Endodermal cell (in vitro differentiated cells): ENCODE measurements around the gene EGFLAM. TPM values are rescaled to one million over a fixed set of nuclear protein-coding genes. Genes with fewer than 3 reads are reported as not detected.

Experiments used
- DNase-seq: peaks from one replicate; pipeline ENCODE4 v3.0.0-alpha.2; 2017
- H3K27ac ChIP-seq: 2 replicates; pipeline ENCODE4 v1.5.1; 2013; ENCODE audit warnings: mild to moderate bottlenecking, low read depth, low read length, moderate library complexity
- H3K27me3 ChIP-seq: 2 replicates; pipeline ENCODE4 v1.6.1; 2013; ENCODE audit warnings: mild to moderate bottlenecking, low read length, moderate library complexity; ENCODE audit not compliant: insufficient read depth, control insufficient read depth, poor library complexity, severe bottlenecking
- H3K36me3 ChIP-seq: 2 replicates; pipeline ENCODE4 v1.7.0; 2013; ENCODE audit warnings: mild to moderate bottlenecking, low read length, moderate library complexity; ENCODE audit not compliant: control insufficient read depth, insufficient read depth
- H3K4me1 ChIP-seq: one replicate; pipeline ENCODE4 v1.7.0; 2013; ENCODE audit warnings: low read length; ENCODE audit not compliant: control insufficient read depth, insufficient read depth
- H3K4me3 ChIP-seq: 2 replicates; pipeline ENCODE4 v1.5.1; 2013; ENCODE audit warnings: mild to moderate bottlenecking, low read length, moderate library complexity
- H3K9ac ChIP-seq: 2 replicates; pipeline ENCODE4 v1.6.1; 2013; ENCODE audit warnings: mild to moderate bottlenecking, low read length, moderate library complexity; ENCODE audit not compliant: poor library complexity, severe bottlenecking; ENCODE audit errors: extremely low read depth
- H3K9me3 ChIP-seq: 2 replicates; pipeline ENCODE4 v1.6.1; 2013; ENCODE audit warnings: mild to moderate bottlenecking, low read length, moderate library complexity; ENCODE audit not compliant: control insufficient read depth
- H3K27ac Mint-ChIP-seq: 2 replicates; pipeline ENCODE4 v1.8.0; 2020; ENCODE audit warnings: mixed read lengths
- H3K27me3 Mint-ChIP-seq: 2 replicates; pipeline ENCODE4 v1.8.0; 2021; ENCODE audit warnings: mild to moderate bottlenecking, mixed read lengths; ENCODE audit not compliant: insufficient read depth
- H3K36me3 Mint-ChIP-seq: 2 replicates; pipeline ENCODE4 v1.8.0; 2020; ENCODE audit warnings: low read depth, mixed read lengths
- H3K4me1 Mint-ChIP-seq: 2 replicates; pipeline ENCODE4 v1.8.0; 2020; ENCODE audit warnings: mixed read lengths
- H3K4me3 Mint-ChIP-seq: 2 replicates; pipeline ENCODE4 v1.8.0; 2020; ENCODE audit warnings: mild to moderate bottlenecking, moderate library complexity, mixed read lengths
- H3K9me3 Mint-ChIP-seq: 2 replicates; pipeline ENCODE4 v1.8.0; 2020; ENCODE audit warnings: mild to moderate bottlenecking, mixed read lengths
- WGBS, 2 experiments: methylation state at CpG; one replicate each; pipeline versions ENCODE4 v1.1.5 to v1.1.7; 2013; ENCODE audit warnings: missing lambda C conversion rate in 2 of 2, mixed read lengths in 1 of 2; ENCODE audit not compliant: insufficient coverage in 1 of 2, insufficient read length in 1 of 2; 5-methylcytosine and 5-hydroxymethylcytosine counted together
- total RNA-seq, 2 donors: library from RNA; stranded (reverse); fragmentation: NEBNext Ultra II Directional in 1 of 2; extraction: Animal tissue kit (Norgen Biotek cat#: 25700) in 1 of 2; gene quantifications; 2 replicates in 1 of 2; 3 replicates in 1 of 2; pipeline ENCODE4 v1.2.1, GENCODE V29; 2021
- TF ChIP-seq, protein P1 (sequence below): fragments of 200-600 bp; sonication (generic); conservative IDR thresholded peaks from 2 replicates; pipeline ENCODE4 v1.5.0; 2021; ENCODE audit warnings: antibody characterized with exemption, mild to moderate bottlenecking

The EGFLAM gene
- total RNA-seq, 2 donors from 2014 or later, result 4.4 to 8.8 TPM

DNA sequence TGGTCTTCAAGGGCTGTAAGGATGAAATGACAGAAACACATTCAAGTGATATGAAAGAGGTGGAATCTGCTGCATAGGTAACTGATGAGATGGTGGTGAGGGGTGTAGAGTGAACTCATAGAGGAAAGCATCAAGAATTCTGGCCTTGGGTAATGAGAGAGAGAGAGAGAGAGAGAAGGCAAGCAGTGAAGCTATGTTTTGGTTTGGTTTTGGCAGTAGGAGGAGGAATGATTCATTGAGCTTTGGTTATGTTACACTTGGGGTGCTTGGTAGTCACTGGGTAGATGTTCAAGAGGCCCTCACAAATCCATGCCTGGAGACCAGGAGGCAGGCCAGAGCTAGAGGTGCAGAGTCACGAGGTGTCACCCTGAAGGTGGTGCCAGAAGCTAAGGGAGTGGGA lies 89.5 kb downstream of the EGFLAM start:
- Histone ChIP-seq H3K4me3 (no peak overlapping the region), H3K4me1 (peaks cover 4% of the 10 kb centered on the region), H3K9ac (no peak overlapping the region), H3K27ac (no peak overlapping the region), H3K27me3 (no peaks in the 10 kb centered on the region), H3K9me3 (no peaks in the 10 kb centered on the region), H3K36me3 (no peaks in the 10 kb centered on the region)
- Mint-ChIP-seq H3K4me1 (peaks cover 28% of the 10 kb centered on the region), H3K36me3 (no peaks in the 10 kb centered on the region), H3K4me3 (no peak overlapping the region), H3K9me3 (no peaks in the 10 kb centered on the region), H3K27ac (no peak overlapping the region), H3K27me3 (no peaks in the 10 kb centered on the region)
- WGBS, 2 experiments, result 90 to 100% methylated on average over 1 of the region's 1 CpG
- TF ChIP-seq, protein P1, sequence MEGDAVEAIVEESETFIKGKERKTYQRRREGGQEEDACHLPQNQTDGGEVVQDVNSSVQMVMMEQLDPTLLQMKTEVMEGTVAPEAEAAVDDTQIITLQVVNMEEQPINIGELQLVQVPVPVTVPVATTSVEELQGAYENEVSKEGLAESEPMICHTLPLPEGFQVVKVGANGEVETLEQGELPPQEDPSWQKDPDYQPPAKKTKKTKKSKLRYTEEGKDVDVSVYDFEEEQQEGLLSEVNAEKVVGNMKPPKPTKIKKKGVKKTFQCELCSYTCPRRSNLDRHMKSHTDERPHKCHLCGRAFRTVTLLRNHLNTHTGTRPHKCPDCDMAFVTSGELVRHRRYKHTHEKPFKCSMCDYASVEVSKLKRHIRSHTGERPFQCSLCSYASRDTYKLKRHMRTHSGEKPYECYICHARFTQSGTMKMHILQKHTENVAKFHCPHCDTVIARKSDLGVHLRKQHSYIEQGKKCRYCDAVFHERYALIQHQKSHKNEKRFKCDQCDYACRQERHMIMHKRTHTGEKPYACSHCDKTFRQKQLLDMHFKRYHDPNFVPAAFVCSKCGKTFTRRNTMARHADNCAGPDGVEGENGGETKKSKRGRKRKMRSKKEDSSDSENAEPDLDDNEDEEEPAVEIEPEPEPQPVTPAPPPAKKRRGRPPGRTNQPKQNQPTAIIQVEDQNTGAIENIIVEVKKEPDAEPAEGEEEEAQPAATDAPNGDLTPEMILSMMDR, result peak; percentile 18
- peak; percentile 29 for DNase-seq

DNA sequence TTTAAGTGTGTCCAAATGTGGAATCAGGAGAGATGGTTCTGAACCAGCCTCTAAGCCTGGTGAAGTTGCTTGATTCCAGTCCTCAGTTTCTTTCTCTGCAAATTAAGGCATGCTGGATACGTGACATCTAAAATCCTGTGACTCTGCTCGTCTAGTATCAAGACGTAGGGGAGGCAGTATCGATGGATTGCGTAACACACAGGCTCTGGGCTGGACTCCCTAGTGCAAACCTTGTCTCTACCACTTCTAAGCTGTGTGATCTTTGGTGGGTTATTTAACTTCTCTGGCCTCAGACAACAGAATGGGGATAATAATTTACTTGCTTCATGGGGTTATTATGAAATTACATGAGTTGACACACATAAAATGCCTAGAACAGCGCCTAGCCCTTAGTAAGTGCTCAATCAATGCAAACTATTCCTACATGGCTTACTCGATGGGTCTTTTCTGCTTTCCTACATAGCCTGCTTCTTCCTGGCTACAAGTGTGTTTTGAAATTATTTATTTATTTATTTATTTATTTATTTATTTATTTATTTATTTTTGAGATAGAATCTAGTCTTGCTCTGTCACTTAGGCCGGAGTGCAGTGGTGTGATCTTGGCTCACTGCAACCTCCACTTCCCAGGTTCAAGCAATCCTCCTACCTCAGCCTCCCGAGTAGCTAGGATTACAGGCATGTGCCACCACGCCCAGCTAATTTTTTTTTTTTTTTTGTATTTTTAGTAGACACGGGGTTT lies 102.1 kb downstream of the EGFLAM start:
- no peaks in the 10 kb centered on the region for H3K9me3 Mint-ChIP-seq
- DNase-seq, result no peak

DNA sequence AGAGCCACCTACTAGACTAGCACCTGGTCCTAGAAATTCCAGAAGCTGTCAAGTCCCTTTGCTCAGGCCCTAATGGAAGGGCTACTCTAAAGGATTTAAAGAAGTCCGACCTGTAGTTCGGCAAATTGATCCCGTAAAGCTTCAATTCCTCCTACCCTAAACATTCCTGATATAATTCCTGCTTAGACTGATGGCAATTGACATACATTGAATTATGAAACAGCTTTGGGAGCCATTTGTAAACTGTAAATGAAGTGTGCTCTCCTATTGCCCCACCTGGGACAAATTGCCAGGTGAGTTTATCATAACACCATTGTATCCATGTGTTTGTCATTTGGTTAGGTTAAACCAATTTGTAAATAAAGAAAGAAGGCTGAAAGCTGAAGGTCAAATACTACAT lies 104.4 kb downstream of the EGFLAM start:
- peak overlapping the region; percentile 15 for H3K4me3 Mint-ChIP-seq
- H3K9ac ChIP-seq, result no peak overlapping the region
- TF ChIP-seq, protein P1, result no peak
- H3K9me3 Mint-ChIP-seq, result no peaks in the 10 kb centered on the region
- no peaks in the 10 kb centered on the region for H3K27me3 ChIP-seq
- 74% methylated on average over 3 of the region's 3 CpGs; no CpG with 5 or more reads in 1 of the 2 experiments for WGBS, 2 experiments
- peaks cover 19% of the 10 kb centered on the region for H3K4me1 ChIP-seq
- H3K27me3 Mint-ChIP-seq, result no peaks in the 10 kb centered on the region
- no peak overlapping the region for H3K27ac ChIP-seq
- peak overlapping the region; percentile 38 for H3K4me3 ChIP-seq
- H3K9me3 ChIP-seq, result no peaks in the 10 kb centered on the region
- H3K27ac Mint-ChIP-seq, result peak overlapping the region; percentile 48
- DNase-seq, result no peak
- no peaks in the 10 kb centered on the region for H3K36me3 ChIP-seq
- peaks cover 53% of the 10 kb centered on the region for H3K4me1 Mint-ChIP-seq
- H3K36me3 Mint-ChIP-seq, result no peaks in the 10 kb centered on the region

More for the DNA sequence above, 102.1 kb downstream of the EGFLAM start:
- Histone ChIP-seq H3K27ac (no peak overlapping the region), H3K4me3 (no peak overlapping the region), H3K4me1 (peaks cover 19% of the 10 kb centered on the region), H3K36me3 (no peaks in the 10 kb centered on the region), H3K9me3 (no peaks in the 10 kb centered on the region), H3K9ac (no peak overlapping the region), H3K27me3 (no peaks in the 10 kb centered on the region)
- Mint-ChIP-seq H3K27me3 (no peaks in the 10 kb centered on the region), H3K4me1 (peaks cover 55% of the 10 kb centered on the region), H3K27ac (no peak overlapping the region), H3K4me3 (no peak overlapping the region), H3K36me3 (no peaks in the 10 kb centered on the region)
- TF ChIP-seq, protein P1, result no peak
- 92 to 97% methylated on average over 6 to 11 of the region's 11 CpGs for WGBS, 2 experiments
